Astrocyte of the spinal cord (primary cell): ENCODE data around the gene PKIG.
"Not testable (repeated sequence)": the region's sequence is repeated elsewhere in the genome, so short reads cannot be mapped to it uniquely, and the experiment has no call there.

Experiments
- DNase-seq: peaks from one replicate; pipeline ENCODE4 v3.0.0; 2011; ENCODE audit warnings: low read depth, low spot score
- H3K4me3 ChIP-seq: 2 replicates; pipeline ENCODE4 v1.5.1; 2011; ENCODE audit warnings: low read depth, mild to moderate bottlenecking, low read length, moderate library complexity
- CTCF ChIP-seq: IDR thresholded peaks from 2 replicates; pipeline ENCODE4 v1.5.1; 2012; ENCODE audit warnings: low read depth, mild to moderate bottlenecking, low read length, inconsistent platforms
- in situ Hi-C: cut with HindIII; loops from 2 replicates; pipeline ENCODE4 v1.10.0; 2017; ENCODE audit warnings: low sequenced_read_pairs

Gene PKIG

GRCh38 chr20:44586289-44586911 lies 4.0 kb downstream of the PKIG start:
- no peak for TF ChIP-seq CTCF
- H3K4me3 ChIP-seq, result no peak overlapping the region
- no peak for DNase-seq
- in situ Hi-C loops, result no loop called here

GRCh38 chr20:44587035-44587980 lies 4.9 kb downstream of the PKIG start:
- no peak for DNase-seq
- in situ Hi-C loops, result no loop called here
- TF ChIP-seq CTCF, result no peak
- no peak overlapping the region for H3K4me3 ChIP-seq

- in situ Hi-C loops, DNase-seq, H3K4me3 ChIP-seq: not testable (repeated sequence)
Observed at GRCh38 chr20:44588321-44588720, 5.9 kb downstream of the PKIG start.

GRCh38 chr20:44589537-44589936 lies 7.2 kb downstream of the PKIG start:
- in situ Hi-C loops, result no loop called here
- TF ChIP-seq CTCF, result no peak
- DNase-seq, result no peak
- H3K4me3 ChIP-seq, result no peak overlapping the region

GRCh38 chr20:44590980-44591778 lies 8.8 kb downstream of the PKIG start:
- in situ Hi-C loops, result no loop called here
- H3K4me3 ChIP-seq, result no peak overlapping the region
- no peak for TF ChIP-seq CTCF
- DNase-seq, result no peak

GRCh38 chr20:44592366-44592765 lies 10.0 kb downstream of the PKIG start:
- H3K4me3 ChIP-seq, result no peak overlapping the region
- no peak for TF ChIP-seq CTCF
- no peak for DNase-seq
- in situ Hi-C loops, result no loop called here
